NCI-H69 (cell line): ENCODE data around the gene DAP.

Experiments
- DNase-seq: peaks from one replicate; lab custom pipeline; 2025; lab: John Stamatoyannopoulos, UW

DAP gene

GRCh38 chr5:10760096-10760920 lies 726 bp downstream of the DAP start:
- peak; percentile 84 for DNase-seq

- DNase-seq: no peak
Observed at GRCh38 chr5:10759111-10759510, 1.9 kb downstream of the DAP start.

- DNase-seq: no peak
Observed at GRCh38 chr5:10757922-10758555, 3.0 kb downstream of the DAP start.

- DNase-seq: no peak
Observed at GRCh38 chr5:10757043-10757442, 4.0 kb downstream of the DAP start.

GRCh38 chr5:10756549-10756948 lies 4.5 kb downstream of the DAP start:
- DNase-seq: no peak

- DNase-seq: no peak
Observed at GRCh38 chr5:10753178-10753577, 7.9 kb downstream of the DAP start.

- no peak for DNase-seq
Observed at GRCh38 chr5:10752451-10752850, 8.6 kb downstream of the DAP start.

GRCh38 chr5:10750909-10751308 lies 10.1 kb downstream of the DAP start:
- DNase-seq: no peak

GRCh38 chr5:10747678-10748622 lies 13.1 kb downstream of the DAP start:
- DNase-seq: no peak

GRCh38 chr5:10746711-10747110 lies 14.3 kb downstream of the DAP start:
- DNase-seq: no peak

- no peak for DNase-seq
Observed at GRCh38 chr5:10745133-10745532, 15.9 kb downstream of the DAP start.

GRCh38 chr5:10744681-10745080 lies 16.4 kb downstream of the DAP start:
- no peak for DNase-seq

- DNase-seq: no peak
Observed at GRCh38 chr5:10743951-10744350, 17.1 kb downstream of the DAP start.

- no peak for DNase-seq
Observed at GRCh38 chr5:10743526-10743925, 17.5 kb downstream of the DAP start.

- no peak for DNase-seq
Observed at GRCh38 chr5:10741661-10742060, 19.4 kb downstream of the DAP start.

- DNase-seq: no peak
Observed at GRCh38 chr5:10740384-10740783, 20.6 kb downstream of the DAP start.

- DNase-seq: no peak
Observed at GRCh38 chr5:10737880-10738279, 23.2 kb downstream of the DAP start.

GRCh38 chr5:10736808-10737207 lies 24.2 kb downstream of the DAP start:
- DNase-seq: no peak

- DNase-seq: no peak
Observed at GRCh38 chr5:10736354-10736753, 24.7 kb downstream of the DAP start.

GRCh38 chr5:10735569-10736276 lies 25.3 kb downstream of the DAP start:
- DNase-seq: no peak

GRCh38 chr5:10734832-10735523 lies 26.1 kb downstream of the DAP start:
- DNase-seq: no peak
